ENCODE measurements around the gene ITPK1.

DNA sequence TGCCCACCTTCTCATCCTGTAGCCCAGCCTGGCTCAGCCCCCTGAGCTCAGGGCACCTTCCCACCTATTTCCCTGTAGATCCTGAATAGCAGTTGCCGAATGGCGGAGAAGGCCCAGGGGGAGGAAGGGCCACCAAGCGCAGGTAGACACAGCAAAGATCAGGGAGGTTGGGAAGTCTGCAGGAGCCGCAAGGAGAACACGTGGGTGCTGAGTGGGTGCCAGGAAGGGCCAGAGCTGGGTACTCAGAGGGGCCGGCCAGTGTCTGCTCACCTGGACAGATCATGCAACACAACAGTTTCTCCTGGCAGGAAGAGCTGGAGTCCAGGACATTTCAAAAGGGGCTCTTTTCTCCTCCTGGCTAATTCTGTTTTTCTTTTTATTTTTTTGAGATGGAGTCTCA, 162.2 kb downstream of the ITPK1 start:
- TF ChIP-seq, protein P1, sequence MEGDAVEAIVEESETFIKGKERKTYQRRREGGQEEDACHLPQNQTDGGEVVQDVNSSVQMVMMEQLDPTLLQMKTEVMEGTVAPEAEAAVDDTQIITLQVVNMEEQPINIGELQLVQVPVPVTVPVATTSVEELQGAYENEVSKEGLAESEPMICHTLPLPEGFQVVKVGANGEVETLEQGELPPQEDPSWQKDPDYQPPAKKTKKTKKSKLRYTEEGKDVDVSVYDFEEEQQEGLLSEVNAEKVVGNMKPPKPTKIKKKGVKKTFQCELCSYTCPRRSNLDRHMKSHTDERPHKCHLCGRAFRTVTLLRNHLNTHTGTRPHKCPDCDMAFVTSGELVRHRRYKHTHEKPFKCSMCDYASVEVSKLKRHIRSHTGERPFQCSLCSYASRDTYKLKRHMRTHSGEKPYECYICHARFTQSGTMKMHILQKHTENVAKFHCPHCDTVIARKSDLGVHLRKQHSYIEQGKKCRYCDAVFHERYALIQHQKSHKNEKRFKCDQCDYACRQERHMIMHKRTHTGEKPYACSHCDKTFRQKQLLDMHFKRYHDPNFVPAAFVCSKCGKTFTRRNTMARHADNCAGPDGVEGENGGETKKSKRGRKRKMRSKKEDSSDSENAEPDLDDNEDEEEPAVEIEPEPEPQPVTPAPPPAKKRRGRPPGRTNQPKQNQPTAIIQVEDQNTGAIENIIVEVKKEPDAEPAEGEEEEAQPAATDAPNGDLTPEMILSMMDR (conservative IDR thresholded peaks at IDR 0.05; ENCODE audit: low read depth, low read length), result no peak
- TF ChIP-seq EZH2 (IDR thresholded peaks at IDR 0.05; ENCODE audit: low read length, unreplicated experiment), result no peak

Measured in PC-3 (cell line).